Muscle of arm (tissue), 12 donors: ENCODE measurements around the gene AK2. TPM values are rescaled to one million over a fixed set of nuclear protein-coding genes. Genes with fewer than 3 reads are reported as not detected.
"Not testable (repeated sequence)": the region's sequence is repeated elsewhere in the genome, so short reads cannot be mapped to it uniquely, and the experiment has no call there.

Source experiments
- DNase-seq: peaks from one replicate; pipeline ENCODE4 v3.0.0-alpha.2; 2013
- polyA plus RNA-seq, 12 donors: library from polyadenylated mRNA; unstranded; fragments of 120-200 nt; gene quantifications; one replicate each; pipeline ENCODE4 v1.2.1, GENCODE V29; 2013; ENCODE audit not compliant: insufficient read length in 12 of 12

AK2 gene
- polyA plus RNA-seq, 12 donors, result 99.0 to 163 (median 125) TPM; not detected in 1

GRCh38 chr1:32981003-32981901 is 55.4 kb downstream of the AK2 start:
- DNase-seq, result peak; percentile 43

DNA sequence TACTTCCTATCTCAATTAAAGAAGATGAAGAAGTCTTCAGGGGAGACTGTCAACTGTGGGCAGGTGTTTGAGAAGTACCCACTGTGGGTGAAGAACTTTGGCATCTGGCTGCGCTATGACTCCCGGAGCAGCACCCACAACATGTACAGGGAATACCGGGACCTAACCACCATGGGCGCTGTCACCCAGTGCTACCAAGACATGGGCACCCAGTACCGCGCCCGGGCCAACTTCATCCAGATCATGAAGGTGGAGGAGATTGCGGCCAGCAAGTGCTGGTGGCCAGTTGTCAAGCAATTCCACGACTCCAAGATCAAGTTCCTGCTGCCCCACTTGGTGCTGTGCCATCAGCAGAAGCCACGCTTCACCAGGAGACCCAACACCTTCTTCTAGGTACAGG is 56.6 kb downstream of the AK2 start:
- no peak for DNase-seq

DNA sequence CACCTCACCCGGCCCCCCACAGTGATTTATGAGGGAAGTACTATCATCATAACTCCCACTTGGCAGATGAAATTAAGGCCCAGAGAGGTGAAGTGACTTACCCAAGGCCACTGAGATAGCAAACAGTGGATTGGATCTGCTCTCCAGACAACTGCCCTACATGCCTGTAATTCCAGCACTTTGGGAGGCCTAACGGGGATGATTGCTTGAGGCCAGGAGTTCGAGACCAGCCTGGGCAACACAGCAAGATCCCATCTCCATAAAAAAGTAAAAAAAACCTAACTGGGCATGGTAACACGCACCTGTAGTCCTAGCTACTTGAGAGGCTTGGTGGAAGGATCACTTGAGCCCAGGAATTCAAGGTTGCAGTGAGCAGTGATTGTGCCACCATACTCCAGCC is 57.8 kb downstream of the AK2 start:
- DNase-seq, result no peak

DNA sequence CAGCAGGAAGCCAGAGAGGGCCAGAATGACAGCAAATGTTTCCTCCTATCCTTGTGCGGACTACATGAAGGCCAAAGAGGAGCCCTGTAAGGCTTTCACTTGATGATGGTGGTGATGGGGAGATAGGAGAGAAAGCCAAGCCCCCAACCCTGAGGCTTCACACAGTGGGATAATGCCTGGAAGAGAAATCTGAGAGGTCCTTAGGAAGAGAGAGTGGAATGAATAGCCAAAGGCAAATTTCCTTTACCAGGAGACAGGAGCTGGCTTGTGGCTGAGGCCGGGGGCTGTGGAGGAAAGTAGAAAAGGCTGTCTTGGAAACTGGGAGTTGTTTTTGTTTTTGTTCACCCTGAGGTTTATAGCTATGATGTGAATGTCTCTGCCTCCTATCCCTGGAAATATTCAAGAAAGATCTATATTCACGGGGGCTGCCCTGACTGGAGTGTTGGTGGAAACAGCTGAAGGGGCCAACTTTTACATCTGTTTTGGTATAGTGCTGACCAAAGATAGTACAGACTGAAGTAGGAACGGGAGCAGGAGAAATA is 59.1 kb downstream of the AK2 start:
- DNase-seq, result no peak

DNA sequence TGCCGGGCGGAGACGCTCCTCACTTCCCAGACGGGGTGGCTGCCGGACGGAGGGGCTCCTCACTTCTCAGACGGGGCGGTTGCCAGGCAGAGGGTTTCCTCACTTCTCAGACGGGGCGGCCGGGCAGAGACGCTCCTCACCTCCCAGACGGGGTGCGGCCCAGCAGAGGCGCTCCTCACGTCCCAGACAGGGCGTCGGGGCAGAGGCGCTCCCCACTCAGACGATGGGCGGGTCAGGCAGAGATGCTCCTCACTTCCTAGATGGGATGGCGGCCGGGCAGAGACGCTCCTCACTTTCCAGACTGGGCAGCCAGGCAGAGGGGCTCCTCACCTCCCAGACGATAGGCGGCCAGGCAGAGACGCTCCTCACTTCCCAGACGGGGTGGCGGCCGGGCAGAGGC is 61.6 kb downstream of the AK2 start:
- DNase-seq, result not testable (repeated sequence)

DNA sequence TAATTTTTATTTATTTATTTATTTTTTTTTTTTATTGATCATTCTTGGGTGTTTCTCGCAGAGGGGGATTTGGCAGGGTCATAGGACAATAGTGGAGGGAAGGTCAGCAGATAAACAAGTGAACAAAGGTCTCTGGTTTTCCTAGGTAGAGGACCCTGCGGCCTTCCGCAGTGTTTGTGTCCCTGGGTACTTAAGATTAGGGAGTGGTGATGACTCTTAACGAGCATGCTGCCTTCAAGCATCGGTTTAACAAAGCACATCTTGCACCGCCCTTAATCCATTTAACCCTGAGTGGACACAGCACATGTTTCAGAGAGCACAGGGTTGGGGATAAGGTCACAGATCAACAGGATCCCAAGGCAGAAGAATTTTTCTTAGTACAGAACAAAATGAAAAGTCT is 63.2 kb downstream of the AK2 start:
- DNase-seq, result not testable (repeated sequence)

- peak; percentile 43 for DNase-seq
Measured at GRCh38 chr1:32972814-32973428, 63.8 kb downstream of the AK2 start.

DNA sequence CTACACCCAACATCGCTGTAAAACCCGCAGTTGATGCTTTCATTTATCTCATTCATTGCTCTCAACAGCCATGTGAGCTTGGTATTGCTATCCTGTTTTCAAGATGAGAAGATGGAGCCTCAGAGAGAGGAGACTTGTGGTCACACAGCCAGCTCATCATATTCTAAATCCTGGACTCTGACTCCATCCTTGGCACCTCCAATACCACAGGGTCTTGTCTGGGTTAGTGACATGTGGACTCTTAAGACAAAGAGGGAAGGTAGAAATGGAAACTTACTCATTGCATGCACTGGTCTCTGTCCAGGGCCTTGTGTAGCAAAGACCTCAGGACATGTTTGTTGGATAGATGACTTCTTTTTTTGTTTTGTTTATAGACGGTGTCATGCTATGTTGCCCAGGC is 65.1 kb downstream of the AK2 start:
- DNase-seq, result no peak

DNA sequence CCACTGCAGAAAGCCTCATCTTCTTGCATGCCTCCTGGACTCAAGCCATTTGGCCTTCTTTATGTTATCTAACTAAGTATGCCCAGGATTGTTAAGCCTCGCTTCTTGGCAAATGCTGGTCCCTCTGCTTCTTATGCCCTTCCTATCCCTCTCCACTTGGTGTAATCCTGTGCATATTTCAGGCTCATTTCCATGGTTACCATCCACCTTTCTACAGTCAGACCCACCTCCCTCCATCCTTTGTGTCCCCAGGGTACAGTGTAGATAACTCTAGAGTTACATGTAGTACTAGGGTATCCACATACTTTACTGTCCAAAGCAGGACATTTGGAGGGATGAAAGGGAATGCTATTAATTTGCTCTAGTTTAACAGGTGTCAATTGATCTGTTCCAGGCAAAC is 65.5 kb downstream of the AK2 start:
- DNase-seq, result no peak

GRCh38 chr1:32969566-32969965 is 67.1 kb downstream of the AK2 start:
- DNase-seq, result no peak

GRCh38 chr1:32967888-32968568 is 68.7 kb downstream of the AK2 start:
- DNase-seq, result no peak

DNA sequence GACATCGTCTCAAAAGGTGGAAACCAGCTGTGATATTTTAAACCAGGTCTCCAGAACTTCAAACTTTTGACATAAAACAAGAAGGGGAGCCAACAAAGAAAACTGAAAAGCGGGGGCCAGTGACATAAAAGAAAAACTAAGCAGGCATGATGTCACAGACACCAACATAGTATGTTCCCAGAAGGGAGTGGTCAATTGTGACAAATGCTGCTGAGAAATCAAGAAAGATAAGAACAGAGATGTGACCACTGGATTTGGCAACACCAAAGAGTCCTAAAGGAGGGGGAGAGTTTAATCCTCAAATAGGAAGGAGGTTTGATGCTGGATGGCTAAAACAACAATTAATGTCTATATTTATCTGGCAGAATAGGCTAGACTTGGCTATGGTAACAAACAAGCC is 69.8 kb downstream of the AK2 start:
- no peak for DNase-seq

GRCh38 chr1:32965251-32965747 is 71.4 kb downstream of the AK2 start:
- DNase-seq, result no peak

GRCh38 chr1:32964461-32965250 is 72.0 kb downstream of the AK2 start, which contains the start of gene RNF19B:
Gene RNF19B (minus strand): TSS chr1:32964809. CDS start chr1:32964685, 124 bp downstream.
- peak; percentile 92 for DNase-seq

GRCh38 chr1:32963746-32964460 is 72.8 kb downstream of the AK2 start:
- peak; percentile 35 for DNase-seq

DNA sequence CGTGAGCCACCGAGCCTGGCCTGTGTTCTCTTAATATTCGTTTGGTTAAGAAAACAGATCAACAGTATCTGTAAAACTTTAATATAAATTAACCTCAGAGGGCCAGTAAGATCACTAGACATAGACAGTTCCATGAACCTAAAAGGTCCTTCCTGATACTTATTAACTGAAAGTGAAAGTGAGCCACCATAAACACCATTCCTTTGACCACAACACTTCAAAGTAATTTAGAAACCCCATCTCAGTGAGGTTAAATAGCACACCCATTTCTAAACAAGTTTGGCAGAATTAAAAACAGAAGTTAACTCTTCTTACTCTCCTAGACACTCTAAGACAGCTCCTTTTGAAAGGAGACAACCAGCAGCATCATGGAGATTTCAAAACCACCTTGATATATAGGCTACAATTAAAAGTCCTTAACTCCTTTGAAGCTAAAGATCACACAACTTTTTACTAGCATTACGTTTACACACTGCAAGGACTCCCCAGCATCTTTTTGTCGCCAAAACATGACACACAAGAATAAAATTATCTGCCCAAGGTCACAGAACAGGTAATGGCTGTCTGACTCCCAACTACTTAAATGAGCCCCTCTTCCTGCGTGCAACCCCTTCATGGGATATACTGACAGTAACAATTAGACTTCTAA is 74.3 kb downstream of the AK2 start:
- DNase-seq, result no peak

- no peak for DNase-seq
Measured at GRCh38 chr1:32960819-32961355, 75.8 kb downstream of the AK2 start.

DNA sequence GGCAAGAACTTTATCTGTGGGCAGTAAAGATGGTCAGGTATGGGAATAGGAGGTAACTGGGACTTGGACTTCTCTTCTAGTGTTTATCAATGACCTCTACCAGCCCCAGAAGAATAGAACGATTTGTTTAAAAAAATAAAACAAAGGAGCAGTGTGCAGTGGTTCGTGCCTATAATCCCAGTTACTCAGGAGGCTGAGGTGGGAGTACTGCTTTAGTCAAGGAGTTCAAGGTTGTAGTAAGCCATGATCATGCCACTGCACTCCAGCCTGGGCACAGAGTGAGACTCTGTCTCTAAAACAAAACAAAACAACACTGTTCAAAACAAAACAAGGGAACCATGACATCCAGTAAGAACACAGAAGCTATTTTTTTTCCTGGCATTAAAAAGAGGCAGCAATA is 76.3 kb downstream of the AK2 start:
- DNase-seq, result no peak

DNA sequence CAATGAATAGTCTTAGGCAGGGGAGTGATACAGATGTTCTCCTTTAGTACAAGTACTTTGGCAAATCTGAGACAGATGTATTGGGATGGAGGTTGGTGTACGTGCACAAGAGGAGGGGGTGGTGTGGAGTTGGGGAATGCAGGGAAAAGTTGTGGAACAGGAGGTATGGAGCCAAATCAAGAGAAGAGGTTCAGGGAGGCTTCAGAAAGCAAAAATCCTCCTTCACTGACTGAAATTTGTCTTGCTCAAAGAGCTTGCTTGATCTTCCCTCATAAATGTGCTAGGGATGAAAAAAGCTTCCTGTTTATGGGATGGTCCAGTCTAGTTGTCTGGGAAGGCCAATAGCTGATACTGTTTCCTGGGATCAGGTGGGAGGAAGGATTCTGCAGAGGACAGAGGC is 77.9 kb downstream of the AK2 start:
- DNase-seq, result no peak
